Neural cell (in vitro differentiated cells): ENCODE results near the gene AREG. TPM values are rescaled to one million over a fixed set of nuclear protein-coding genes. Genes with fewer than 3 reads are reported as not detected.

Experiments used
- H2AFZ ChIP-seq: fragments of 200-600, 300-800 bp; sonication (generic), shearing (Covaris generic); 2 replicates; pipeline ENCODE4 v1.6.0; 2014; ENCODE audit warnings: low read depth, mild to moderate bottlenecking, antibody characterized with exemption, low read length, moderate library complexity
- H3F3A ChIP-seq: fragments of 200-600 bp; shearing (Covaris generic); 2 replicates; pipeline ENCODE4 v1.6.1; 2016; ENCODE audit warnings: mild to moderate bottlenecking, moderate library complexity, mixed read lengths, antibody characterized with exemption, low read length; ENCODE audit not compliant: insufficient read depth, poor library complexity, severe bottlenecking
- H3K27ac ChIP-seq: fragments of 200-600, 300-800 bp; sonication (generic), shearing (Covaris generic); 2 replicates; pipeline ENCODE4 v1.5.1; 2014; ENCODE audit warnings: mild to moderate bottlenecking, low read length, moderate library complexity
- H3K27me3 ChIP-seq: fragments of 300-800, 200-600 bp; sonication (generic), shearing (Covaris generic); 2 replicates; pipeline ENCODE4 v1.6.0; 2014; ENCODE audit warnings: mild to moderate bottlenecking, low read depth, low read length, moderate library complexity; ENCODE audit not compliant: insufficient read depth
- H3K36me3 ChIP-seq: fragments of 300-800, 200-600 bp; sonication (generic), shearing (Covaris generic); 2 replicates; pipeline ENCODE4 v1.5.1; 2014; ENCODE audit warnings: mild to moderate bottlenecking, antibody characterized with exemption, low read length, moderate library complexity; ENCODE audit not compliant: insufficient read depth
- H3K4me2 ChIP-seq: fragments of 300-800, 200-600 bp; sonication (generic), shearing (Covaris generic); 2 replicates; pipeline ENCODE4 v1.6.0; 2014; ENCODE audit warnings: mild to moderate bottlenecking, low read length
- H3K4me3 ChIP-seq: fragments of 300-800, 200-600 bp; sonication (generic), shearing (Covaris generic); 2 replicates; pipeline ENCODE4 v1.5.1; 2014; ENCODE audit warnings: mild to moderate bottlenecking, low read length, moderate library complexity
- H3K79me2 ChIP-seq: fragments of 200-600 bp; shearing (Covaris generic); replicated peaks from 2 replicates; pipeline ENCODE4 v1.6.0; 2014; ENCODE audit warnings: mild to moderate bottlenecking, low read length, moderate library complexity; ENCODE audit not compliant: insufficient read depth
- H3K9ac ChIP-seq: fragments of 300-800, 200-600 bp; sonication (generic), shearing (Covaris generic); 2 replicates; pipeline ENCODE4 v1.6.1; 2016; ENCODE audit warnings: mild to moderate bottlenecking, low read length, mixed read lengths
- H3K9me2 ChIP-seq: fragments of 200-600 bp; shearing (Covaris generic); 2 replicates; pipeline ENCODE4 v1.6.1; 2016; ENCODE audit warnings: mild to moderate bottlenecking, low read length, mixed read lengths; ENCODE audit not compliant: insufficient read depth
- H3K9me3 ChIP-seq: fragments of 200-600, 300-800 bp; sonication (generic), shearing (Covaris generic); 2 replicates; pipeline ENCODE4 v1.6.1; 2016; ENCODE audit warnings: mild to moderate bottlenecking, mixed run types, low read length, moderate library complexity, mixed read lengths
- H4K20me1 ChIP-seq: fragments of 200-600 bp; shearing (Covaris generic); 2 replicates; pipeline ENCODE4 v1.6.1; 2016; ENCODE audit warnings: mild to moderate bottlenecking, mixed run types; ENCODE audit not compliant: insufficient read depth
- EP300 ChIP-seq: fragments of 450-650 bp; conservative IDR thresholded peaks from 2 replicates; pipeline ENCODE4 v1.6.1; 2014; ENCODE audit warnings: antibody characterized with exemption, mild to moderate bottlenecking, moderate library complexity; ENCODE audit not compliant: poor library complexity, severe bottlenecking
- EZH2 ChIP-seq: fragments of 200-600, 300-800 bp; shearing (Covaris generic), sonication (generic); IDR thresholded peaks from 2 replicates; pipeline ENCODE4 v1.6.1; 2014; ENCODE audit warnings: antibody characterized with exemption, low read length, borderline replicate concordance, mild to moderate bottlenecking; ENCODE audit not compliant: insufficient read depth, poor library complexity, severe bottlenecking
- MXI1 ChIP-seq: fragments of 450-650 bp; conservative IDR thresholded peaks from 2 replicates; pipeline ENCODE4 v1.6.1; 2014; ENCODE audit warnings: antibody characterized with exemption, mild to moderate bottlenecking; ENCODE audit not compliant: poor library complexity, severe bottlenecking
- POLR2AphosphoS5 ChIP-seq: IDR thresholded peaks from 2 replicates; pipeline ENCODE4 v1.6.1; 2012
- RAD21 ChIP-seq: fragments of 450-650 bp; conservative IDR thresholded peaks from 2 replicates; pipeline ENCODE4 v1.6.1; 2014; ENCODE audit warnings: antibody characterized with exemption, mild to moderate bottlenecking, moderate library complexity
- SMC3 ChIP-seq: fragments of 450-650 bp; conservative IDR thresholded peaks from 2 replicates; pipeline ENCODE4 v1.6.1; 2014; ENCODE audit warnings: antibody characterized with exemption, mild to moderate bottlenecking, moderate library complexity; ENCODE audit not compliant: poor library complexity
- TAF1 ChIP-seq: IDR thresholded peaks from 2 replicates; pipeline ENCODE4 v1.6.1; 2012; ENCODE audit warnings: low read depth
- polyA plus RNA-seq: library from polyadenylated mRNA; depleted of rRNA; stranded (reverse); fragments of >200 nt; gene quantifications from 2 replicates; pipeline ENCODE4 v1.2.3, GENCODE V29; 2014
- TF ChIP-seq, protein P1 (sequence below): fragments of 450-650 bp; IDR thresholded peaks from 2 replicates; pipeline ENCODE4 v1.5.1; 2014; ENCODE audit warnings: antibody characterized with exemption, mild to moderate bottlenecking, moderate library complexity; ENCODE audit not compliant: poor library complexity, severe bottlenecking
- TF ChIP-seq, protein P2 (sequence below): IDR thresholded peaks from 2 replicates; pipeline ENCODE4 v1.6.1; 2012; ENCODE audit warnings: borderline replicate concordance

AREG gene
- polyA plus RNA-seq, 1 donor from 2014 or later, result not detected

DNA sequence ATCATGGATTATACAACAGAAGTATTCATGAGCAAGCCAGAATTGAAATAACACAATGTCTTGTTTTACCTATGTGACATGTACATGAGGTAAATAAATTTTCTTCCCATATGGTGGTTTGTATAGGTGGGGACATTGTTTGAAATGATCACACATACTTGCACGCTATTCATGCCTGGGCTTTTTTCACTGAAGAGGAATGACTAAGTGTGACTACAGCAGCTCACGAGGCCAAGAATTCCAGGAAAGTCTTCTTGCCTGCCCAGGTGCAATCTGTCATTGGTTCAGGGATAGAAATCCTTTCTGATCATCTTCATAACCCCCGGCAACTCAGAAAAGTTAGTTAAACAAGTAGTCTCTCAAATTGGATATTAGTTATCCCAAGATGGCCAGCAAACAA, 36.3 kb upstream of the AREG start:
- H3F3A ChIP-seq, result no peaks in the 10 kb centered on the region
- no peaks in the 10 kb centered on the region for H3K9me3 ChIP-seq
- TF ChIP-seq SMC3 (no peak), TAF1 (no peak), EP300 (no peak), POLR2AphosphoS5 (no peak), EZH2 (no peak)
- TF ChIP-seq, protein P1, sequence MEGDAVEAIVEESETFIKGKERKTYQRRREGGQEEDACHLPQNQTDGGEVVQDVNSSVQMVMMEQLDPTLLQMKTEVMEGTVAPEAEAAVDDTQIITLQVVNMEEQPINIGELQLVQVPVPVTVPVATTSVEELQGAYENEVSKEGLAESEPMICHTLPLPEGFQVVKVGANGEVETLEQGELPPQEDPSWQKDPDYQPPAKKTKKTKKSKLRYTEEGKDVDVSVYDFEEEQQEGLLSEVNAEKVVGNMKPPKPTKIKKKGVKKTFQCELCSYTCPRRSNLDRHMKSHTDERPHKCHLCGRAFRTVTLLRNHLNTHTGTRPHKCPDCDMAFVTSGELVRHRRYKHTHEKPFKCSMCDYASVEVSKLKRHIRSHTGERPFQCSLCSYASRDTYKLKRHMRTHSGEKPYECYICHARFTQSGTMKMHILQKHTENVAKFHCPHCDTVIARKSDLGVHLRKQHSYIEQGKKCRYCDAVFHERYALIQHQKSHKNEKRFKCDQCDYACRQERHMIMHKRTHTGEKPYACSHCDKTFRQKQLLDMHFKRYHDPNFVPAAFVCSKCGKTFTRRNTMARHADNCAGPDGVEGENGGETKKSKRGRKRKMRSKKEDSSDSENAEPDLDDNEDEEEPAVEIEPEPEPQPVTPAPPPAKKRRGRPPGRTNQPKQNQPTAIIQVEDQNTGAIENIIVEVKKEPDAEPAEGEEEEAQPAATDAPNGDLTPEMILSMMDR, result no peak
- H3K79me2 ChIP-seq, result no peaks in the 10 kb centered on the region
- H3K4me2 ChIP-seq, result no peak overlapping the region
- no peak overlapping the region for H3K9ac ChIP-seq
- H3K27me3 ChIP-seq, result no peaks in the 10 kb centered on the region
- H3K27ac ChIP-seq, result no peak overlapping the region
- no peak overlapping the region for H2AFZ ChIP-seq
- no peak overlapping the region for H3K4me3 ChIP-seq
- H3K9me2 ChIP-seq, result no peaks in the 10 kb centered on the region
- no peaks in the 10 kb centered on the region for H3K36me3 ChIP-seq
- H4K20me1 ChIP-seq, result no peaks in the 10 kb centered on the region

DNA sequence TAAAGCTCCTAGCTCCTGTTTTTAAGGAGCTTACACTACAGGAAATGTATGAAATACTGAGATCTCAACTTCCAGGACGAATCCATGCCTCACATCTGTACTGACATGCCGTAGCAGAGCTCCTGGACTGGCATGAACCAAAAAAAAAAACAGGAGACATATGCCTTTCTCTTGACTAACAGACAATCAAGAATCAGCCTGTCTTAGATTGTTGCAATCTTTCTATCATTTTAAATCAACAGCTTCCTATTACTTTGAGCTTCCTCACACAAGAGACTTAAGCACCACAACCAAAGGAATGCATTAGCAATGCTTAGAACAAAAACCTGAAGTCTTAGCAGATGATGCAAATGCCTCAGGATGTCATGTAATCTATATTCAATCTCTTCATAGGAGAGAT, 34.7 kb upstream of the AREG start:
- Histone ChIP-seq H3K27ac (no peak overlapping the region), H3K4me3 (no peak overlapping the region), H4K20me1 (no peaks in the 10 kb centered on the region), H3F3A (no peaks in the 10 kb centered on the region), H2AFZ (no peak overlapping the region), H3K9ac (no peak overlapping the region), H3K9me3 (no peaks in the 10 kb centered on the region), H3K4me2 (no peak overlapping the region), H3K36me3 (no peaks in the 10 kb centered on the region), H3K27me3 (no peaks in the 10 kb centered on the region), H3K79me2 (no peaks in the 10 kb centered on the region), H3K9me2 (no peaks in the 10 kb centered on the region)
- TF ChIP-seq TAF1 (no peak), EZH2 (no peak), POLR2AphosphoS5 (no peak), SMC3 (no peak), EP300 (no peak), RAD21 (no peak), MXI1 (no peak)
- TF ChIP-seq, protein P1, result no peak
- TF ChIP-seq, protein P2, sequence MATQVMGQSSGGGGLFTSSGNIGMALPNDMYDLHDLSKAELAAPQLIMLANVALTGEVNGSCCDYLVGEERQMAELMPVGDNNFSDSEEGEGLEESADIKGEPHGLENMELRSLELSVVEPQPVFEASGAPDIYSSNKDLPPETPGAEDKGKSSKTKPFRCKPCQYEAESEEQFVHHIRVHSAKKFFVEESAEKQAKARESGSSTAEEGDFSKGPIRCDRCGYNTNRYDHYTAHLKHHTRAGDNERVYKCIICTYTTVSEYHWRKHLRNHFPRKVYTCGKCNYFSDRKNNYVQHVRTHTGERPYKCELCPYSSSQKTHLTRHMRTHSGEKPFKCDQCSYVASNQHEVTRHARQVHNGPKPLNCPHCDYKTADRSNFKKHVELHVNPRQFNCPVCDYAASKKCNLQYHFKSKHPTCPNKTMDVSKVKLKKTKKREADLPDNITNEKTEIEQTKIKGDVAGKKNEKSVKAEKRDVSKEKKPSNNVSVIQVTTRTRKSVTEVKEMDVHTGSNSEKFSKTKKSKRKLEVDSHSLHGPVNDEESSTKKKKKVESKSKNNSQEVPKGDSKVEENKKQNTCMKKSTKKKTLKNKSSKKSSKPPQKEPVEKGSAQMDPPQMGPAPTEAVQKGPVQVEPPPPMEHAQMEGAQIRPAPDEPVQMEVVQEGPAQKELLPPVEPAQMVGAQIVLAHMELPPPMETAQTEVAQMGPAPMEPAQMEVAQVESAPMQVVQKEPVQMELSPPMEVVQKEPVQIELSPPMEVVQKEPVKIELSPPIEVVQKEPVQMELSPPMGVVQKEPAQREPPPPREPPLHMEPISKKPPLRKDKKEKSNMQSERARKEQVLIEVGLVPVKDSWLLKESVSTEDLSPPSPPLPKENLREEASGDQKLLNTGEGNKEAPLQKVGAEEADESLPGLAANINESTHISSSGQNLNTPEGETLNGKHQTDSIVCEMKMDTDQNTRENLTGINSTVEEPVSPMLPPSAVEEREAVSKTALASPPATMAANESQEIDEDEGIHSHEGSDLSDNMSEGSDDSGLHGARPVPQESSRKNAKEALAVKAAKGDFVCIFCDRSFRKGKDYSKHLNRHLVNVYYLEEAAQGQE, result no peak
